Naive thymus-derived CD4-positive, alpha-beta T cell (primary cell): ENCODE data around the gene ATP2A3. TPM values are rescaled to one million over a fixed set of nuclear protein-coding genes. Genes with fewer than 3 reads are reported as not detected.

Experiments used
- ATAC-seq: fragments of 150-1000 bp; cut with Tn5 transposase; 2 replicates; pipeline ENCODE4 v1.10.0; 2021; ENCODE audit warnings: mild to moderate bottlenecking, moderate library complexity
- CTCF ChIA-PET: fragments of 350-600 bp; sonication (Branson Sonifier 250); formaldehyde crosslinking; loops from one replicate; lab custom pipeline; 2021; ENCODE audit warnings: antibody characterized with exemption; lab: Charles Lee
- POLR2A ChIA-PET: fragments of 350-600 bp; sonication (Branson Sonifier 250); formaldehyde crosslinking; loops from one replicate; lab custom pipeline; 2021; ENCODE audit warnings: antibody characterized with exemption, inconsistent platforms; lab: Charles Lee
- DNase-seq, 9 donors: peaks; one replicate each; pipeline versions ENCODE4 v3.0.0 to v3.0.0-alpha.2; 2020 to 2022; ENCODE audit warnings: mixed read lengths in 1 of 9
- H3K27ac ChIP-seq: one replicate; pipeline ENCODE4 v1.7.0; 2013; ENCODE audit warnings: mild to moderate bottlenecking, low read depth, low read length, moderate library complexity
- H3K27me3 ChIP-seq, 2 donors: one replicate each; pipeline ENCODE4 v1.7.0; 2013; ENCODE audit warnings: low read length in 2 of 2, mild to moderate bottlenecking in 2 of 2, moderate library complexity in 2 of 2; ENCODE audit not compliant: control insufficient read depth in 2 of 2, insufficient read depth in 2 of 2
- H3K36me3 ChIP-seq, 3 experiments: 1 replicate in 2 of 3; 2 replicates in 1 of 3; pipeline ENCODE4 v1.7.0; 2013; ENCODE audit warnings: low read length in 3 of 3, mild to moderate bottlenecking in 3 of 3, moderate library complexity in 1 of 3; ENCODE audit not compliant: insufficient read depth in 3 of 3, control insufficient read depth in 2 of 3
- H3K4me1 ChIP-seq, 2 donors: one replicate each; pipeline ENCODE4 v1.7.0; 2013; ENCODE audit warnings: low read length in 2 of 2, mild to moderate bottlenecking in 2 of 2, moderate library complexity in 1 of 2; ENCODE audit not compliant: control insufficient read depth in 2 of 2, insufficient read depth in 2 of 2
- H3K4me3 ChIP-seq: 2 replicates; pipeline ENCODE4 v1.7.0; 2013; ENCODE audit warnings: mild to moderate bottlenecking, low read length
- H3K9me3 ChIP-seq, 3 experiments: 1 replicate in 2 of 3; 2 replicates in 1 of 3; pipeline ENCODE4 v1.7.0; 2013; ENCODE audit warnings: low read length in 3 of 3; ENCODE audit not compliant: control insufficient read depth in 2 of 3
- H3K27ac Mint-ChIP-seq, 9 donors: one replicate each; pipeline ENCODE4 v1.8.0; 2020 to 2022; ENCODE audit warnings: mixed read lengths in 9 of 9, mild to moderate bottlenecking in 8 of 9, moderate library complexity in 5 of 9, inconsistent platforms in 2 of 9
- H3K27me3 Mint-ChIP-seq, 5 donors: one replicate each; pipeline ENCODE4 v1.8.0; 2021 to 2022; ENCODE audit warnings: mixed read lengths in 5 of 5, mild to moderate bottlenecking in 1 of 5
- H3K36me3 Mint-ChIP-seq, 5 donors: one replicate each; pipeline ENCODE4 v1.8.0; 2020 to 2022; ENCODE audit warnings: mixed read lengths in 5 of 5, mild to moderate bottlenecking in 3 of 5, inconsistent platforms in 1 of 5
- H3K4me1 Mint-ChIP-seq, 7 donors: one replicate each; pipeline ENCODE4 v1.8.0; 2020 to 2022; ENCODE audit warnings: mixed read lengths in 7 of 7, mild to moderate bottlenecking in 3 of 7, inconsistent platforms in 1 of 7
- H3K4me3 Mint-ChIP-seq, 10 donors: one replicate each; pipeline ENCODE4 v1.8.0; 2020 to 2022; ENCODE audit warnings: mild to moderate bottlenecking in 10 of 10, mixed read lengths in 10 of 10, moderate library complexity in 6 of 10, inconsistent platforms in 2 of 10
- H3K9me3 Mint-ChIP-seq, 11 donors: one replicate each; pipeline ENCODE4 v1.8.0; 2020 to 2022; ENCODE audit warnings: mixed read lengths in 11 of 11, mild to moderate bottlenecking in 4 of 11, inconsistent platforms in 1 of 11, moderate library complexity in 1 of 11
- intact Hi-C, 2 donors: fragments of 100-400 bp; cut with micrococcal nuclease; formaldehyde crosslinking; loops; one replicate each; pipeline ENCODE4 v1.15.1; 2023
- polyA plus RNA-seq, 2 donors: library from polyadenylated mRNA; unstranded; fragments of 300-500 nt; fragmentation: Illumina TruSeq; gene quantifications; one replicate each; pipeline ENCODE4 v1.2.3, GENCODE V29; 2021
- total RNA-seq, 6 experiments: library from RNA in 5 of 6; stranded (reverse) in 5 of 6; gene quantifications; 1 replicate in 5 of 6; 2 replicates in 1 of 6; pipeline ENCODE4 v1.2.3 and lab custom pipeline; 2021 to 2026

The ATP2A3 gene
- total and polyA plus RNA-seq, 7 experiments from 2014 or later: 46.6 to 260 (median 157) TPM

GRCh38 chr17:3970668-3971067, 6.4 kb upstream of the ATP2A3 start:
- peaks cover 0 to 9% (median 3%) of the 10 kb centered on the region in 11 donors for H3K9me3 Mint-ChIP-seq
- peaks cover 0 to 26% (median 0%) of the 10 kb centered on the region in 5 donors for H3K27me3 Mint-ChIP-seq
- CTCF ChIA-PET: no interaction called here
- H3K4me1 ChIP-seq: peaks cover 10 to 14% of the 10 kb centered on the region in 2 donors
- H3K27me3 ChIP-seq: no peaks in the 10 kb centered on the region
- H3K36me3 ChIP-seq: no peaks in the 10 kb centered on the region
- H3K4me3 ChIP-seq: no peak overlapping the region
- peaks cover 0 to 8% (median 0%) of the 10 kb centered on the region in 3 experiments for H3K9me3 ChIP-seq
- ATAC-seq: no peak
- POLR2A ChIA-PET: interaction anchor here (1.3 kb wide), 1 partner anchor 10 kb away, joined by 3 read pairs; no protein-coding TSS in a partner anchor
- no peak for DNase-seq
- peaks cover 0 to 4% (median 0%) of the 10 kb centered on the region in 5 donors for H3K36me3 Mint-ChIP-seq
- intact Hi-C loops: no loop called here
- peak overlapping the region in 1 of 10 donors; percentile 51 for H3K4me3 Mint-ChIP-seq
- peaks cover 11 to 39% (median 27%) of the 10 kb centered on the region in 7 donors for H3K4me1 Mint-ChIP-seq
- H3K27ac ChIP-seq: no peak overlapping the region
- H3K27ac Mint-ChIP-seq: peak overlapping the region in 1 of 9 donors; percentile 10

- Mint-ChIP-seq H3K4me3 (no peak overlapping the region), H3K9me3 (peaks cover 0 to 6% (median 2%) of the 10 kb centered on the region in 11 donors), H3K4me1 (peaks cover 15 to 46% (median 33%) of the 10 kb centered on the region in 7 donors), H3K27ac (no peak overlapping the region), H3K36me3 (peaks cover 0 to 4% (median 0%) of the 10 kb centered on the region in 5 donors), H3K27me3 (peaks cover 0 to 26% (median 0%) of the 10 kb centered on the region in 5 donors)
- Histone ChIP-seq H3K36me3 (no peaks in the 10 kb centered on the region), H3K27me3 (no peaks in the 10 kb centered on the region), H3K4me3 (no peak overlapping the region), H3K9me3 (peaks cover 0 to 6% (median 0%) of the 10 kb centered on the region in 3 experiments), H3K27ac (no peak overlapping the region), H3K4me1 (peaks cover 16 to 19% of the 10 kb centered on the region in 2 donors)
- ChIA-PET POLR2A (interaction anchor here (1.3 kb wide), 2 partner anchors 10 to 18 kb away, joined by 3 read pairs; no protein-coding TSS in a partner anchor), CTCF (no interaction called here)
- ATAC-seq: no peak
- no peak for DNase-seq
- intact Hi-C loops: loop anchor here in 1 of 2 donors (10.0 kb wide), 1 partner anchor 215 kb away; no protein-coding TSS in a partner anchor
Measured at GRCh38 chr17:3969963-3970362, 5.7 kb upstream of the ATP2A3 start.

GRCh38 chr17:3968886-3969524, 4.8 kb upstream of the ATP2A3 start:
- Mint-ChIP-seq H3K4me1 (peaks cover 15 to 42% (median 31%) of the 10 kb centered on the region in 7 donors), H3K36me3 (no peaks in the 10 kb centered on the region), H3K4me3 (no peak overlapping the region), H3K27me3 (peaks cover 0 to 23% (median 0%) of the 10 kb centered on the region in 5 donors), H3K9me3 (no peaks in the 10 kb centered on the region), H3K27ac (peak overlapping the region in 2 of 9 donors; percentile 43 to 55)
- no peaks in the 10 kb centered on the region for H3K9me3 ChIP-seq
- no peak for ATAC-seq
- H3K27me3 ChIP-seq: no peaks in the 10 kb centered on the region
- ChIA-PET POLR2A (interaction anchor here (1.3 kb wide), 2 partner anchors 9 to 17 kb away, joined by 3 read pairs; no protein-coding TSS in a partner anchor), CTCF (no interaction called here)
- H3K36me3 ChIP-seq: no peaks in the 10 kb centered on the region
- H3K27ac ChIP-seq: no peak overlapping the region
- intact Hi-C loops: loop anchor here in 1 of 2 donors (10.0 kb wide), 1 partner anchor 214 kb away; no protein-coding TSS in a partner anchor
- no peak for DNase-seq
- H3K4me1 ChIP-seq: peaks cover 16 to 19% of the 10 kb centered on the region in 2 donors
- no peak overlapping the region for H3K4me3 ChIP-seq

- intact Hi-C loops: loop anchor here in 1 of 2 donors (10.0 kb wide), 1 partner anchor 213 kb away; no protein-coding TSS in a partner anchor
- ChIA-PET CTCF (no interaction called here), POLR2A (no interaction called here)
- no peak for ATAC-seq
- no peak overlapping the region for H3K4me3 Mint-ChIP-seq
- H3K9me3 Mint-ChIP-seq: no peaks in the 10 kb centered on the region
- peaks cover 0 to 23% (median 0%) of the 10 kb centered on the region in 5 donors for H3K27me3 Mint-ChIP-seq
- Histone ChIP-seq H3K27me3 (no peaks in the 10 kb centered on the region), H3K36me3 (peaks cover 0 to 4% (median 0%) of the 10 kb centered on the region in 3 experiments), H3K4me1 (peaks cover 16 to 17% of the 10 kb centered on the region in 2 donors), H3K4me3 (no peak overlapping the region), H3K9me3 (no peaks in the 10 kb centered on the region), H3K27ac (no peak overlapping the region)
- H3K4me1 Mint-ChIP-seq: peaks cover 19 to 36% (median 30%) of the 10 kb centered on the region in 7 donors
- H3K27ac Mint-ChIP-seq: peak overlapping the region in 1 of 9 donors; percentile 62
- H3K36me3 Mint-ChIP-seq: no peaks in the 10 kb centered on the region
- DNase-seq: no peak
Measured at GRCh38 chr17:3968015-3968414, 3.8 kb upstream of the ATP2A3 start.

- ChIA-PET POLR2A (no interaction called here), CTCF (no interaction called here)
- H3K9me3 ChIP-seq: no peaks in the 10 kb centered on the region
- peak overlapping the region in 4 of 9 donors; percentile 41 to 69 (median 58) for H3K27ac Mint-ChIP-seq
- no peaks in the 10 kb centered on the region for H3K27me3 ChIP-seq
- ATAC-seq (no peak), DNase-seq (no peak)
- peaks cover 0 to 4% (median 0%) of the 10 kb centered on the region in 3 experiments for H3K36me3 ChIP-seq
- no peak overlapping the region for H3K4me3 ChIP-seq
- intact Hi-C loops: loop anchor here in 1 of 2 donors (10.0 kb wide), 1 partner anchor 212 kb away; no protein-coding TSS in a partner anchor
- H3K27me3 Mint-ChIP-seq: peaks cover 0 to 13% (median 0%) of the 10 kb centered on the region in 5 donors
- no peaks in the 10 kb centered on the region for H3K9me3 Mint-ChIP-seq
- peaks cover 15 to 20% of the 10 kb centered on the region in 2 donors for H3K4me1 ChIP-seq
- H3K36me3 Mint-ChIP-seq: no peaks in the 10 kb centered on the region
- no peak overlapping the region for H3K27ac ChIP-seq
- H3K4me3 Mint-ChIP-seq: peak overlapping the region in 5 of 10 donors; percentile 24 to 53 (median 43)
- peaks cover 20 to 36% (median 30%) of the 10 kb centered on the region in 7 donors for H3K4me1 Mint-ChIP-seq
Measured at GRCh38 chr17:3966720-3967363, 2.6 kb upstream of the ATP2A3 start.
